Thoracic aorta (tissue), 2 donors: ENCODE results near the gene ETNK1. TPM values are rescaled to one million over a fixed set of nuclear protein-coding genes. Genes with fewer than 3 reads are reported as not detected.

Experiments used
- ATAC-seq: fragments of 150-250 bp; one replicate; pipeline ENCODE4 v1.8.0; 2017; ENCODE audit warnings: low read depth; ENCODE audit not compliant: insufficient number of reproducible peaks, low FRiP score
- DNase-seq: peaks from one replicate; pipeline ENCODE4 v3.0.0-alpha.2; 2020; ENCODE audit warnings: low spot score
- H3K27ac ChIP-seq, 2 donors: fragments of 200-600 bp; sonication (generic); 1 replicate in 1 of 2; 2 replicates in 1 of 2; pipeline ENCODE4 v1.5.1; 2016; ENCODE audit warnings: mild to moderate bottlenecking in 2 of 2, moderate library complexity in 2 of 2
- H3K27me3 ChIP-seq: fragments of 200-600 bp; sonication (generic); replicated peaks from 2 replicates; pipeline ENCODE4 v1.6.0; 2016; ENCODE audit warnings: mild to moderate bottlenecking; ENCODE audit not compliant: insufficient read depth
- H3K36me3 ChIP-seq: fragments of 200-600 bp; sonication (generic); one replicate; pipeline ENCODE4 v1.5.1; 2016
- H3K4me1 ChIP-seq, 2 donors: fragments of 200-600 bp; sonication (generic); 1 replicate in 1 of 2; 2 replicates in 1 of 2; pipeline versions ENCODE4 v1.5.1 to v1.6.0; 2016; ENCODE audit warnings: low read depth in 2 of 2, mild to moderate bottlenecking in 1 of 2; ENCODE audit not compliant: control insufficient read depth in 1 of 2
- H3K4me3 ChIP-seq: fragments of 200-600 bp; sonication (generic); 2 replicates; pipeline ENCODE4 v1.5.1; 2016; ENCODE audit warnings: mild to moderate bottlenecking
- H3K9me3 ChIP-seq: fragments of 200-600 bp; sonication (generic); 2 replicates; pipeline ENCODE4 v1.5.1; 2016
- total RNA-seq, 2 donors: library from RNA; depleted of rRNA; stranded (reverse); fragments of >200 nt; gene quantifications; one replicate each; pipeline versions ENCODE4 v1.1.0 to v1.2.3, GENCODE V29; 2016
- TF ChIP-seq, protein P1 (sequence below): fragments of 200-600 bp; sonication (generic); IDR thresholded peaks from one replicate; pipeline ENCODE4 v1.5.1; 2019; ENCODE audit warnings: antibody characterized with exemption

The ETNK1 gene
- total RNA-seq, 2 donors from 2014 or later = 24.9 to 38.0 TPM

DNA sequence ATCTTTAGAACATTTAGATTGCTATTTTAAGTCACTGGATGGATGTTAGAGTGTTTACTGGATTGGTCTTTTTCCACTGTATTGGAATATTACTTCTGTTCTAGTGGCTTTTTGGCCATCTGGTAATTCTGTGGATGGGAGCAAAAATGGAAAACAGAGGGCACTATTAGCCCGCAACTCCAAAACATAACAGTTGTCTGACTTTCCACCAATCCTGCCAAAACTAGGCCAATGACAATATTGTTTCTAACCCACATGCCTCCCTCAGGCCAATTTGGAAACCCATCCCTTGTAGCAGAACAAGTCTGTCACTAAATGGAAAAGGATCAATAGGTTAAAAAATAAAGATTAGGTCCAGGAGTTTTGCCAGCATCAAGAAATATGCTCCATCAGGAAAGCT, 97.8 kb downstream of the ETNK1 start:
- ATAC-seq (no peak), DNase-seq (no peak)
- H3K9me3 ChIP-seq = no peaks in the 10 kb centered on the region
- H3K27ac ChIP-seq = peak overlapping the region; percentile 24 to 44
- TF ChIP-seq, protein P1, sequence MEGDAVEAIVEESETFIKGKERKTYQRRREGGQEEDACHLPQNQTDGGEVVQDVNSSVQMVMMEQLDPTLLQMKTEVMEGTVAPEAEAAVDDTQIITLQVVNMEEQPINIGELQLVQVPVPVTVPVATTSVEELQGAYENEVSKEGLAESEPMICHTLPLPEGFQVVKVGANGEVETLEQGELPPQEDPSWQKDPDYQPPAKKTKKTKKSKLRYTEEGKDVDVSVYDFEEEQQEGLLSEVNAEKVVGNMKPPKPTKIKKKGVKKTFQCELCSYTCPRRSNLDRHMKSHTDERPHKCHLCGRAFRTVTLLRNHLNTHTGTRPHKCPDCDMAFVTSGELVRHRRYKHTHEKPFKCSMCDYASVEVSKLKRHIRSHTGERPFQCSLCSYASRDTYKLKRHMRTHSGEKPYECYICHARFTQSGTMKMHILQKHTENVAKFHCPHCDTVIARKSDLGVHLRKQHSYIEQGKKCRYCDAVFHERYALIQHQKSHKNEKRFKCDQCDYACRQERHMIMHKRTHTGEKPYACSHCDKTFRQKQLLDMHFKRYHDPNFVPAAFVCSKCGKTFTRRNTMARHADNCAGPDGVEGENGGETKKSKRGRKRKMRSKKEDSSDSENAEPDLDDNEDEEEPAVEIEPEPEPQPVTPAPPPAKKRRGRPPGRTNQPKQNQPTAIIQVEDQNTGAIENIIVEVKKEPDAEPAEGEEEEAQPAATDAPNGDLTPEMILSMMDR = no peak
- no peaks in the 10 kb centered on the region for H3K27me3 ChIP-seq
- H3K36me3 ChIP-seq = no peaks in the 10 kb centered on the region
- peaks cover 15 to 30% of the 10 kb centered on the region in 2 donors for H3K4me1 ChIP-seq
- H3K4me3 ChIP-seq = no peak overlapping the region

DNA sequence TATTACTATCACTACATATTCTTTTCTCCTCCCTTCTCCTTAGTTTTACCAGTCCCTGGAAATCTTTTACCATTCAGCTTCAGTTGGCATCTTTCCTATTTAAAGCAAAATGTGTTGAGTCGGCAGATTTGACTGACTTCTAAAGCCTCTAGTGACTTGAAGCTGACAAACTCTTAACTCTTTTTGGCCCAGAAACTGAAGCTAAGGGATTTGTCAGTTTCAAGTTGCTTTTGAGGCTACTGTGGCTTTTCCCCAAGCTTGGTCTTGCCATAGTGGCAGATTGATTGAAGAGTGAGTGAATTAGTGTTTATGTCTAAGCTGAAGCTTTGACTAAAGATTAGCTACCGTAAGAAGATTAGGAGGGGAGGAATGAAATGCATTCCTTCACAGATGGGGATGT, 104.0 kb downstream of the ETNK1 start:
- Histone ChIP-seq H3K4me3 (peak overlapping the region; percentile 45), H3K36me3 (no peaks in the 10 kb centered on the region), H3K27ac (peak overlapping the region; percentile 77 to 78), H3K9me3 (no peaks in the 10 kb centered on the region), H3K4me1 (peaks cover 21 to 38% of the 10 kb centered on the region in 2 donors), H3K27me3 (no peaks in the 10 kb centered on the region)
- TF ChIP-seq, protein P1 = no peak
- DNase-seq (no peak), ATAC-seq (no peak)

DNA sequence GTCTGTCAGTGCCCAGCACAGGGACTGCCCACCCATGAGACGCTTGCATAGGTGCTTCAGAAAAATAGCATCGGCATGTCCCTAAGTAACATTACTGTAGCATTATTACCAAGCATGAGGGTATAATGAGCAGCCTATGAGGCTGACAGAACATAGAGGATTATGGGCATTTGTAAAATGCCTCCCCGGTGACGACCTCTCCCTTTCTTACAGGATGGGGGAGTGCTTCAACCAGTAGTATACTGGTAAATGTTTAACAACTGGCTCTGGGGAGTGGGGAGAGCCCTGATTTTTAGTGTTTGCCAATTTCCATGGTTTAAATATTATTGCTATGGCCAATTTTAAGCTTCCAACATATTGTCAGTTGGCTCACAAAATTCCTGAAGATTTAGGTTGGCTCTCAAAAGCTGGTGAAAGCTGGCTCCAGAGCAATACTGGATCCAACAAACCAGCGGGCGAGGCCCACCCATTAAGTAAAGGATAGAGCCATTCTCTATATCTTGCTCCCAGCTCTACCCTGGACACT, 104.5 kb downstream of the ETNK1 start:
- peaks cover 21 to 33% of the 10 kb centered on the region in 2 donors for H3K4me1 ChIP-seq
- no peaks in the 10 kb centered on the region for H3K36me3 ChIP-seq
- ATAC-seq (no peak), DNase-seq (no peak)
- H3K9me3 ChIP-seq = no peaks in the 10 kb centered on the region
- H3K27me3 ChIP-seq = no peaks in the 10 kb centered on the region
- peak overlapping the region; percentile 45 for H3K4me3 ChIP-seq
- peak overlapping the region; percentile 77 to 78 for H3K27ac ChIP-seq
- TF ChIP-seq, protein P1 = no peak

DNA sequence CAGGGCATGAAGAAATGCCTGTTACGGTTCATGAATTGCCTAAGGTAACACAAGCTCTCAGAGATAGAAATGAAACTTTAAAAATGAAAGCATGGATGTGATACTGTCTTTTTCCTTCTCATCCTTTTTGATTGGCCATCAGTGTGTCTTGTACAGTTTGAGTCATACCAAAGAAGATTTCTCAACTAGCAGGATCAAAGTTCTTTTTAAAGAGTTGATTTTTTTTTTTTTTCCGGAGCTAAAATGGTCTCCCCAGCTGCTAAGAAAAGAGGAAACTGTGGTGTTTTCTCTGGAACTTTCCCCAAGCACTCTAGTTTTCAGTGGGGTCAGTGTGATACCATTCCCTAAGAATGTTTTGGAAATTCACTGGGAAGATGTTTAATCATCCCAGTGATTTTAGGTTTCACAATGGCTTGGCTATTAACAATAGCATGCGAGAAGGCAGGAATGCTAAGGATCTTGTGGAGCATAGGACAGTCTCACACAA, 105.0 kb downstream of the ETNK1 start:
- TF ChIP-seq, protein P1 = no peak
- Histone ChIP-seq H3K27ac (peak overlapping the region; percentile 77 to 78), H3K4me3 (peak overlapping the region; percentile 45), H3K9me3 (no peaks in the 10 kb centered on the region), H3K4me1 (peaks cover 21 to 33% of the 10 kb centered on the region in 2 donors), H3K36me3 (no peaks in the 10 kb centered on the region), H3K27me3 (no peaks in the 10 kb centered on the region)
- peak; percentile 95 for ATAC-seq
- no peak for DNase-seq

DNA sequence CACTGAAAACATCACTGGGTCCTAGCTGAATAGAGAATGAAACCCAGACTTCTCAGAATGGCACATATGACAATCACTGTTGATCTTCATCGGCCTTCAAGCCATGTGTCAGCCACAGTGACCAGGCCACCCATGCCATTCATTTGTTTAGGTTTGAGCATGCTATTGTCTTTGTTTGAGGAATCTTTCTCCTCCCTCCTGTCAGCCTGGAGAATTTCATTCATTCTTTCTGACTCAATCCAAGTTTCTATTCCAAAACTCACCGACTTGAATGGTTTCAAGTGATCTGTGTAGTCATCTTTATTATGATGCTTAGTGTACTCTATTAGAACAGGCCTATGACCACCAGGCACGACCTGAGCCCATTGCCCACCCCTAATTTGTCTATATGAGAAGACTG, 106.3 kb downstream of the ETNK1 start:
- H3K27me3 ChIP-seq = no peaks in the 10 kb centered on the region
- H3K4me1 ChIP-seq = peaks cover 21 to 33% of the 10 kb centered on the region in 2 donors
- H3K36me3 ChIP-seq = no peaks in the 10 kb centered on the region
- TF ChIP-seq, protein P1 = no peak
- no peak overlapping the region for H3K4me3 ChIP-seq
- H3K9me3 ChIP-seq = no peaks in the 10 kb centered on the region
- ATAC-seq (no peak), DNase-seq (no peak)
- H3K27ac ChIP-seq = peak overlapping the region in 1 of 2 donors; percentile 48
